Heart right ventricle (tissue), 16 donors: Measurements from ENCODE around the gene DRAM1. TPM values are rescaled to one million over a fixed set of nuclear protein-coding genes. Genes with fewer than 3 reads are reported as not detected.

ENCODE experiments used
- ATAC-seq, 8 donors: fragments of 200-7000 bp; cut with Tn5 transposase; one replicate each; pipeline ENCODE4 v1.9.1; 2020; ENCODE audit warnings: mild to moderate bottlenecking in 8 of 8, moderate library complexity in 8 of 8, moderate number of reproducible peaks in 1 of 8
- DNase-seq, 2 donors: peaks; one replicate each; pipeline ENCODE4 v3.0.0-alpha.2; 2020
- H3K27ac ChIP-seq, 10 donors: fragments of 200-600 bp; sonication (generic) in 2 of 10; one replicate each; pipeline versions ENCODE4 v1.5.0 to v1.8.0; 2020 to 2022; ENCODE audit warnings: mild to moderate bottlenecking in 3 of 10
- H3K27me3 ChIP-seq, 7 donors: fragments of 200-600 bp; one replicate each; pipeline ENCODE4 v1.8.0; 2021 to 2022; ENCODE audit warnings: mild to moderate bottlenecking in 2 of 7
- H3K36me3 ChIP-seq, 9 donors: fragments of 200-600 bp; sonication (generic) in 1 of 9; one replicate each; pipeline versions ENCODE4 v1.5.0 to v1.8.0; 2020 to 2022; ENCODE audit warnings: mild to moderate bottlenecking in 2 of 9
- H3K4me1 ChIP-seq, 9 donors: fragments of 200-600 bp; sonication (generic) in 1 of 9; one replicate each; pipeline versions ENCODE4 v1.5.0 to v1.8.0; 2020 to 2022; ENCODE audit warnings: mild to moderate bottlenecking in 4 of 9
- H3K4me3 ChIP-seq, 10 donors: fragments of 200-600 bp; sonication (generic) in 2 of 10; one replicate each; pipeline versions ENCODE4 v1.5.0 to v1.8.0; 2020 to 2022; ENCODE audit warnings: mild to moderate bottlenecking in 7 of 10, moderate library complexity in 2 of 10
- H3K9me3 ChIP-seq, 11 donors: fragments of 200-600 bp in 10 of 11; sonication (generic) in 2 of 11; one replicate each; pipeline versions ENCODE4 v1.5.0 to v1.8.0; 2013 to 2022; ENCODE audit warnings: mild to moderate bottlenecking in 2 of 11, control low read depth in 1 of 11, moderate library complexity in 1 of 11
- WGBS, 2 donors: extraction: QIAGEN DNeasy Blood & Tissue Kit; methylation state at CpG; one replicate each; pipeline ENCODE4 v1.1.7; 2013; ENCODE audit warnings: inconsistent platforms in 1 of 2; 5-methylcytosine and 5-hydroxymethylcytosine counted together
- intact Hi-C, 10 donors: fragments of 100-400 bp; cut with DNase I; formaldehyde crosslinking; loops; one replicate each; pipeline versions ENCODE4 v1.11.1 to v1.14.2; 2022
- polyA plus RNA-seq, 2 donors: library from polyadenylated mRNA; stranded (reverse); fragments of 200-250 nt; gene quantifications; one replicate each; pipeline ENCODE4 v1.2.3, GENCODE V29; 2013
- total RNA-seq, 10 donors: library from RNA; stranded (reverse); fragmentation: NEBNext Ultra II Directional in 3 of 10; extraction: Animal tissue kit (Norgen Biotek cat#: 25700) in 3 of 10; gene quantifications; one replicate each; pipeline versions ENCODE4 v1.2.1 to v1.2.4, GENCODE V29; 2021 to 2023
- TF ChIP-seq, protein P1 (sequence below), 9 donors: fragments of 200-600 bp; sonication (generic) in 2 of 9; IDR thresholded peaks; one replicate each; pipeline versions ENCODE4 v1.5.0 to v1.8.0; 2021 to 2022; ENCODE audit warnings: antibody characterized with exemption in 9 of 9, mild to moderate bottlenecking in 5 of 9, moderate library complexity in 1 of 9
- donor health status: Arrhythmogenic right ventricular cardiomyopathy.
- donor health status: ischemic (EF 13 %, LVEDD 7.1; RV severe dilation, severe dysfunction).
- donor health status: healthy with polysubstance abuse.
- donor health status: DM: no; HTN: yes; CAD: no.
- donor health status: DM: no; HTN: no; CAD: no.
- donor health status: ischemic (EF 25% LVEDD 6.9; RV normal size, moderate dysfunction).
- donor health status: ischemic (EF 25% LVEDD 5.7; RV mildly dilated, moderate dysfunction).
- donor health status: healthy.
- donor health status: DM: yes; HTN: yes; CAD: no.
- donor health status: Ischemic cardiomyopathy.
- donor health status: ischemic (EF 35%, LVEDD 5.7; RV mildly dilated, moderate dysfunction).
- donor health status: nonischemic (EF 11% LVEDD 7.7; RV severe dilation, severe dysfunction).
- donor health status: DM: yes; HTN: yes; CAD: no.
- donor health status: PGD.
- donor health status: ischemic (EF 29% LVEDD 5.4; RV normal size, mild dysfunction).
- donor health status: nonischemic (EF 23%, LVEDD 6.1; RV moderate dilation, normal function).

Gene DRAM1
- total and polyA plus RNA-seq, 12 donors = 2.4 to 19.6 (median 3.7) TPM

- H3K4me3 ChIP-seq = no peak overlapping the region
- peak in 4 of 8 donors; percentile 11 to 67 (median 32) for ATAC-seq
- no peaks in the 10 kb centered on the region for H3K27me3 ChIP-seq
- no peaks in the 10 kb centered on the region for H3K9me3 ChIP-seq
- DNase-seq = no peak
- H3K27ac ChIP-seq = peak overlapping the region in 1 of 10 donors; percentile 74
- peaks cover 0 to 38% (median 5%) of the 10 kb centered on the region in 9 donors for H3K4me1 ChIP-seq
- 35 to 42% methylated on average over 3 of the region's 3 CpGs for WGBS, 2 donors
- intact Hi-C loops = no loop called here
- H3K36me3 ChIP-seq = peaks cover 0 to 8% (median 0%) of the 10 kb centered on the region in 9 donors
- TF ChIP-seq, protein P1, sequence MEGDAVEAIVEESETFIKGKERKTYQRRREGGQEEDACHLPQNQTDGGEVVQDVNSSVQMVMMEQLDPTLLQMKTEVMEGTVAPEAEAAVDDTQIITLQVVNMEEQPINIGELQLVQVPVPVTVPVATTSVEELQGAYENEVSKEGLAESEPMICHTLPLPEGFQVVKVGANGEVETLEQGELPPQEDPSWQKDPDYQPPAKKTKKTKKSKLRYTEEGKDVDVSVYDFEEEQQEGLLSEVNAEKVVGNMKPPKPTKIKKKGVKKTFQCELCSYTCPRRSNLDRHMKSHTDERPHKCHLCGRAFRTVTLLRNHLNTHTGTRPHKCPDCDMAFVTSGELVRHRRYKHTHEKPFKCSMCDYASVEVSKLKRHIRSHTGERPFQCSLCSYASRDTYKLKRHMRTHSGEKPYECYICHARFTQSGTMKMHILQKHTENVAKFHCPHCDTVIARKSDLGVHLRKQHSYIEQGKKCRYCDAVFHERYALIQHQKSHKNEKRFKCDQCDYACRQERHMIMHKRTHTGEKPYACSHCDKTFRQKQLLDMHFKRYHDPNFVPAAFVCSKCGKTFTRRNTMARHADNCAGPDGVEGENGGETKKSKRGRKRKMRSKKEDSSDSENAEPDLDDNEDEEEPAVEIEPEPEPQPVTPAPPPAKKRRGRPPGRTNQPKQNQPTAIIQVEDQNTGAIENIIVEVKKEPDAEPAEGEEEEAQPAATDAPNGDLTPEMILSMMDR (IDR thresholded peaks at IDR 0.05) = no peak
Measured at GRCh38 chr12:101891462-101891971, 14.1 kb downstream of the DRAM1 start.

GRCh38 chr12:101892794-101893193 is 15.4 kb downstream of the DRAM1 start:
- H3K27ac ChIP-seq = peak overlapping the region in 1 of 10 donors; percentile 31

GRCh38 chr12:101901777-101902176 is 24.4 kb downstream of the DRAM1 start:
- H3K4me1 ChIP-seq = peaks cover 0 to 17% (median 0%) of the 10 kb centered on the region in 9 donors
- peaks cover 0 to 63% (median 0%) of the 10 kb centered on the region in 9 donors for H3K36me3 ChIP-seq
- no peak for DNase-seq
- TF ChIP-seq, protein P1 (IDR thresholded peaks at IDR 0.05) = no peak
- peak overlapping the region in 1 of 10 donors; percentile 76 for H3K27ac ChIP-seq
- 66 to 78% methylated on average over 3 of the region's 3 CpGs for WGBS, 2 donors
- H3K27me3 ChIP-seq = no peaks in the 10 kb centered on the region
- ATAC-seq = no peak
- no peak overlapping the region for H3K4me3 ChIP-seq
- intact Hi-C loops = no loop called here
- no peaks in the 10 kb centered on the region for H3K9me3 ChIP-seq

More at GRCh38 chr12:101892794-101893193, 15.4 kb downstream of the DRAM1 start:
- DNase-seq (no peak), ATAC-seq (no peak)
- Histone ChIP-seq H3K27me3 (no peaks in the 10 kb centered on the region), H3K9me3 (no peaks in the 10 kb centered on the region), H3K4me3 (no peak overlapping the region), H3K4me1 (peaks cover 0 to 27% (median 5%) of the 10 kb centered on the region in 9 donors), H3K36me3 (peaks cover 0 to 8% (median 0%) of the 10 kb centered on the region in 9 donors)
- TF ChIP-seq, protein P1 (IDR thresholded peaks at IDR 0.05) = no peak
- intact Hi-C loops = no loop called here

GRCh38 chr12:101902641-101903040 is 25.3 kb downstream of the DRAM1 start:
- ATAC-seq (peak in 1 of 8 donors; percentile 46), DNase-seq (no peak)
- intact Hi-C loops = no loop called here
- Histone ChIP-seq H3K27ac (peak overlapping the region in 2 of 10 donors; percentile 19 to 76), H3K4me1 (peaks cover 0 to 17% (median 0%) of the 10 kb centered on the region in 9 donors), H3K27me3 (no peaks in the 10 kb centered on the region), H3K9me3 (no peaks in the 10 kb centered on the region), H3K36me3 (peaks cover 0 to 63% (median 0%) of the 10 kb centered on the region in 9 donors), H3K4me3 (no peak overlapping the region)
- WGBS, 2 donors = 81 to 84% methylated on average over 8 of the region's 8 CpGs
- TF ChIP-seq, protein P1 (IDR thresholded peaks at IDR 0.05) = no peak
